IPS-20b (cell line): ENCODE results near the gene CALML6.
"Not testable (repeated sequence)": the region's sequence is repeated elsewhere in the genome, so short reads cannot be mapped to it uniquely, and the experiment has no call there.

Source experiments
- H3K27ac ChIP-seq: one replicate; pipeline ENCODE4 v1.5.1; 2013; ENCODE audit warnings: low read length
- H3K27me3 ChIP-seq: 2 replicates; pipeline ENCODE4 v1.6.1; 2013; ENCODE audit warnings: mild to moderate bottlenecking, low read length, inconsistent platforms; ENCODE audit not compliant: insufficient read depth
- H3K36me3 ChIP-seq: 2 replicates; pipeline ENCODE4 v1.6.1; 2013; ENCODE audit warnings: low read depth, mild to moderate bottlenecking, inconsistent platforms, low read length, moderate library complexity; ENCODE audit not compliant: insufficient read depth
- H3K4me1 ChIP-seq: 2 replicates; pipeline ENCODE4 v1.6.1; 2013; ENCODE audit warnings: mild to moderate bottlenecking, control low read depth, inconsistent platforms, low read length, moderate library complexity; ENCODE audit not compliant: insufficient read depth
- H3K4me3 ChIP-seq: 2 replicates; pipeline ENCODE4 v1.5.1; 2013; ENCODE audit warnings: mild to moderate bottlenecking, low read length, inconsistent platforms
- H3K9ac ChIP-seq: 2 replicates; pipeline ENCODE4 v1.6.1; 2013; ENCODE audit warnings: low read depth, mild to moderate bottlenecking, inconsistent platforms, low read length, moderate library complexity
- H3K9me3 ChIP-seq: 2 replicates; pipeline ENCODE4 v1.6.1; 2013; ENCODE audit warnings: mild to moderate bottlenecking, low read depth, low read length, inconsistent platforms; ENCODE audit not compliant: insufficient read depth

CALML6 gene

DNA sequence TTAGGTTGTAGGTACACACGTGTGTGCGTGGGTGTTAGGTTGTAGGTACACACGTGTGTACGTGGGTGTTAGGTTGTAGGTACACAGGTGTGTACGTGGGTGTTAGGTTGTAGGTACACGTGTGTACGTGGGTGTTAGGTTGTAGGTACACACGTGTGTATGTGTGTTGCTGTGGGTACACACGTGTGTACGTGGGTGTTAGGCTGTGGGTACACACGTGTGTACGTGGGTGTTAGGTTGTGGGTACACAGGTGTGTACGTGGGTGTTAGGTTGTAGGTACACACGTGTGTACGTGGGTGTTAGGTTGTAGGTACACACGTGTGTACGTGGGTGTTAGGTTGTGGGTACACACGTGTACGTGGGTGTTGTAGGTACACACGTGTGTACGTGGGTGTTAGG, 19.8 kb downstream of the CALML6 start:
- H3K27ac ChIP-seq, H3K9me3 ChIP-seq, H3K36me3 ChIP-seq, H3K9ac ChIP-seq, H3K4me3 ChIP-seq, H3K4me1 ChIP-seq, H3K27me3 ChIP-seq: not testable (repeated sequence)

GRCh38 chr1:1937061-1937460, 22.0 kb downstream of the CALML6 start:
- Histone ChIP-seq H3K36me3 (no peaks in the 10 kb centered on the region), H3K27ac (no peak overlapping the region), H3K9ac (no peak overlapping the region), H3K9me3 (no peaks in the 10 kb centered on the region), H3K4me1 (no peaks in the 10 kb centered on the region), H3K4me3 (no peak overlapping the region), H3K27me3 (no peaks in the 10 kb centered on the region)

DNA sequence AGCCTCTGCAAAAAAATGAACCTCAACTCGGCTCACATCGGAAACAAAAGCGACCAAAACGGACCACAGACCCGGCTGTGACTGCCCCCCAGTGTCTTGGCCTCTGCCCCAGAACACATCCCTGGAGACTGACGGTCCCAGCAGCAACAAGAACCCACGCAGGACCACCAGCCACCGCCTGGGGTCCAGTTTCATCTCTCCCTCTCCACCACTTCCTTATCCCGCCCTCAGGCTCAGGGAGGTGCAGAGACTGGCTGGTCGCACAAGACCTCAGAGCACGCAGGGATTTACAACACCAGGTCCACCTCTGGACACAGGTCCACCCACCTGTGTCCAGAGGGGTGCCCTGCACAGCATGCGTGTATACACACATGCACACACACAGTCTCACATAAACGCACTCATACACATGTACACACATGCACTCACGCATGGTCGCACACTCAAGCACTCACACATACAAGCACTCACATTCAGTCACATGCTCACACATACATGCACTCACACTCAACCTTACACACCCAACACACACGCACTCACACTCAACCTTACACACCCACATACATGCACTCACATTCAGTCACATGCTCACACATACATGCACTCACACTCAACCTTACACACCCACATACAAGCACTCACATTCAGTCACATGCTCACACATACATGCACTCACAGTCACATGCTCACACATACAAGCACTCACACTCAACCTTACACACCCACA, 22.7 kb downstream of the CALML6 start:
- Histone ChIP-seq H3K9ac (no peak overlapping the region), H3K27ac (no peak overlapping the region), H3K9me3 (no peaks in the 10 kb centered on the region), H3K4me1 (no peaks in the 10 kb centered on the region), H3K27me3 (no peaks in the 10 kb centered on the region), H3K4me3 (no peak overlapping the region), H3K36me3 (no peaks in the 10 kb centered on the region)

DNA sequence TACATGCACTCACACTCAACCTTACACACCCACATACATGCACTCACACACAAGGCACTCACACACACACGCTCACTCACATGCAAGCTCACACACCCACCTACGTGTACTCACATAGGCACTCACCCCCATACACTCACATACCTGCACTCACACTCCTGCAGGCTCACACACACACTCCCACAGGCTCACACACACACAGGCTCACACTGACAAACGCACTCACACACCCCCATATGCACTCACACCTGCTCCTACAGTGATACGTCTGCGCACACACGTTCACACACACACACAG, 23.2 kb downstream of the CALML6 start:
- no peaks in the 10 kb centered on the region for H3K36me3 ChIP-seq
- no peaks in the 10 kb centered on the region for H3K9me3 ChIP-seq
- H3K4me3 ChIP-seq = no peak overlapping the region
- H3K27me3 ChIP-seq = no peaks in the 10 kb centered on the region
- H3K9ac ChIP-seq = no peak overlapping the region
- no peaks in the 10 kb centered on the region for H3K4me1 ChIP-seq
- H3K27ac ChIP-seq = no peak overlapping the region

GRCh38 chr1:1938613-1939295, 23.7 kb downstream of the CALML6 start:
- Histone ChIP-seq H3K27ac (no peak overlapping the region), H3K27me3 (no peaks in the 10 kb centered on the region), H3K4me1 (no peaks in the 10 kb centered on the region), H3K9ac (no peak overlapping the region), H3K36me3 (no peaks in the 10 kb centered on the region), H3K9me3 (no peaks in the 10 kb centered on the region), H3K4me3 (no peak overlapping the region)

- H3K9ac ChIP-seq = no peak overlapping the region
- H3K27me3 ChIP-seq = no peaks in the 10 kb centered on the region
These were observed 24.4 kb downstream of the CALML6 start for GRCh38 chr1:1939296-1940122.

GRCh38 chr1:1940123-1940425, 25.0 kb downstream of the CALML6 start:
- Histone ChIP-seq H3K27me3 (no peaks in the 10 kb centered on the region), H3K9me3 (no peaks in the 10 kb centered on the region), H3K4me1 (no peaks in the 10 kb centered on the region), H3K4me3 (no peak overlapping the region), H3K36me3 (no peaks in the 10 kb centered on the region), H3K9ac (no peak overlapping the region), H3K27ac (no peak overlapping the region)

More at GRCh38 chr1:1939296-1940122, 24.4 kb downstream of the CALML6 start:
- Histone ChIP-seq H3K27ac (no peak overlapping the region), H3K36me3 (no peaks in the 10 kb centered on the region), H3K9me3 (no peaks in the 10 kb centered on the region), H3K4me1 (no peaks in the 10 kb centered on the region), H3K4me3 (no peak overlapping the region)

DNA sequence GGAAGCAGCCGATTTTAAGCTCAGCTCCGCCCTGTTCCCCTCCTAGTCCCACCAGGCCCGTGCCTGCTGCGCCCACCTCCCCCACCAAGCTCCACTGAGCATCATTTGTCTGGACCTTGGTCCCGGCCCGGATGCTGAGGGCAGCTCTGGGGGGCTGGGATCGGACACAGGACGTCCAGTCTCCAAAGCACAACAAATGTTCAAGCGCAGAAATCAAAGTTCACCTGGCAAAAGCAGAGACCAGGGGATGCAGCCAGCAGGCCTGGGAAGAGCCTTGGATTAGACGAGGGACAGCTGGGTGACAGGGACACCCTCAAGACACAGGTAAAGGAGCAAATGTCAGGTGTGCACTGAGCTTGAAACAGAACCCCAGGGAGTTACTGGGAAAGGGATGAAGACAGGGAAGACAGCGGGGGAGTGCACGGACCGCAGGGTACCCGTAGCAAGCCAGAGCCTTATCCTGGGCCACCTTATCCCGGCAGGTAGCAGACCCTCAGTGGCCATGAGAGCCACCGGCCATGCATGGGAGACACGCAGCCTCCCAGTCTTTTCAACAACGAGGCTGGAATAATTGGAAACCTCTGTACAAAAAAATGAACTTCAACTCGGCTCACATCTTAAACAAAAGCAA, 26.3 kb downstream of the CALML6 start:
- no peaks in the 10 kb centered on the region for H3K9me3 ChIP-seq
- no peaks in the 10 kb centered on the region for H3K4me1 ChIP-seq
- no peaks in the 10 kb centered on the region for H3K27me3 ChIP-seq
- no peak overlapping the region for H3K4me3 ChIP-seq
- H3K9ac ChIP-seq = no peak overlapping the region
- H3K36me3 ChIP-seq = no peaks in the 10 kb centered on the region
- H3K27ac ChIP-seq = no peak overlapping the region

DNA sequence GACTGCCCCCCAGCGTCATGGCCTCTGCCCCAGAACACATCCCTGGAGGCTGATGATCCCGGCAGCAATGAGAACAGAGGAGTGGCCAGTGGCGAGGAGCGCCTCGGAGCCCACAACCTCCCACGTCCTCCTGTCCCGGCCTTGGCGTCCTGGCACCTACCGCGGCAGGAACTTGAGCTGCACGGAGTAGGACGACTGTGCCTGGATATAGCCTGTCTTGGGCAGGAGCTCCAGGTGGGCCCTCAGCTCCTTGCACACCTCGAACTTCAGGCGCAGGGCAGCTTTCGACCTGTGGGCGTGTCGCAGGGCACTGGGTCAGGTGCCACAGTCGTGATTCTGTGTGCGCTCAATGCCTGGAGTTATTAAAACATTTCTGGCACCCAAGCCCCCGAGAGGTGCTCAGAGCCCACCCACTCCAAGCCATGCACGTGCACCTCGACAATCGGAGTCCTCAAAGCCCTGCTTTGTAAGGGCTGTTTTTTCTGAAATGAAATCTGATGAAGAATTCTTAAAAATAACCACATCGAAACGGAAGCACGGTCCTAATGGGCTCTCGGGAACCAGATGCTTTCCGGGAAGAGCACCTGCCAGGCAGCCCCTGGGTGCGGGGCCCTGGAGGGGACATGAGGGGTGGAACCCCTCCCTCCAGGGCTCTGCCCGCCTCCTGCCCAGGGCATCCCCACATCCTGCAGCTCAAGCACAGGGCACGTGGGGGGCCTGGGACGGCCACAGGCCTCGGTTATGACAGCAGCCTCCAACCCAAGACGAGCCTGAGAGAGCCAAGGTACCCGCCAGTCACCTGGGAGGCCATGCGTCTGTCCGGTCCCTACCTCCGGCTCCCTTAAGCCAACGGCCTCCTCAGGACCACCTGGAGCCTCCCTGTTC, 27.1 kb downstream of the CALML6 start:
- no peak overlapping the region for H3K9ac ChIP-seq
- H3K4me3 ChIP-seq = no peak overlapping the region
- no peaks in the 10 kb centered on the region for H3K36me3 ChIP-seq
- H3K9me3 ChIP-seq = no peaks in the 10 kb centered on the region
- H3K4me1 ChIP-seq = no peaks in the 10 kb centered on the region
- no peaks in the 10 kb centered on the region for H3K27me3 ChIP-seq
- no peak overlapping the region for H3K27ac ChIP-seq

- Histone ChIP-seq H3K27ac (no peak overlapping the region), H3K4me3 (no peak overlapping the region), H3K9ac (no peak overlapping the region), H3K4me1 (no peaks in the 10 kb centered on the region), H3K36me3 (no peaks in the 10 kb centered on the region), H3K9me3 (no peaks in the 10 kb centered on the region), H3K27me3 (no peaks in the 10 kb centered on the region)
These were observed 27.9 kb downstream of the CALML6 start for GRCh38 chr1:1942753-1943656.
